Measurements from ENCODE around the gene MPIG6B.

MPIG6B gene

DNA sequence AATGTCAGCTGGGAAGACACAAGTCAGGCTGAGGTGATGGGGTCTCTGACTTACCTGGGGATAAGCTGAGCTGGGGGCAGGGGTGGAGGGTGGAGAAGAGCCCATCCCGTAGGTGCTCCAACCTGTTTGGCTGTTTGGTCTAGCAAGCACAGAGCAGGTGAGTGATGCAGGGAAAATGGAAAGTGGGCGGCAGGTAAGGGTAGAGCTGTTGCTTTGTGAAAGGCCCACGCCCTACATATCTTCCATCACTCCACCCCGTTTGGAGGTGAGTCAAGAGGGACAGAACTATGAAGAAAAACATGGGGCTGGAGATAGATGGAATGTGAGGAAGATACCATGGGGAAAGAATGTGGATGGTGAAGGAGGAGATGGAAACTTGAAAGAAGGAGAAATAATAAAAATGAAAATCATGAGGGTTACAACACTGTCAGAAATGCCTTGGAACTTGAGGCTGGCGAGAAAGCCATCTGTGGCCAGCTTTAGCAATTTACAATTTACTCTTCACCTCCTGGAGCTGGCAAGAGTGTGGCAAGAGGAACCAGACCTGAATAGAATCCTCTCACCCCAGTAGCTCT lies 2.9 kb upstream of the MPIG6B start:
- no peaks in the 10 kb centered on the region for H3K79me2 ChIP-seq (ENCODE audit: insufficient read depth, low read length)
- DNase-seq (no peak), ATAC-seq (ENCODE audit: insufficient read depth, low read depth) (no peak)
- H3K27me3 ChIP-seq (ENCODE audit: insufficient read depth, low read length, poor library complexity): no peaks in the 10 kb centered on the region
- peaks cover 4% of the 10 kb centered on the region for H3K4me1 ChIP-seq (ENCODE audit: insufficient read depth, low read length)
- no peak overlapping the region for H3K9ac ChIP-seq (ENCODE audit: low read depth, low read length)
- no peaks in the 10 kb centered on the region for H3K36me3 ChIP-seq (ENCODE audit: insufficient read depth, low read length)
- H3K4me2 ChIP-seq (ENCODE audit: insufficient read depth, low read length): no peak overlapping the region
- no peak overlapping the region for H3K27ac ChIP-seq (ENCODE audit: low read length)
- H3K4me3 ChIP-seq (ENCODE audit: low read depth in 1 of 2, low read length in 2 of 2): no peak overlapping the region
- no peaks in the 10 kb centered on the region for H4K20me1 ChIP-seq (ENCODE audit: insufficient read depth, low read length)
- no peak overlapping the region for H2AFZ ChIP-seq (ENCODE audit: low read depth, low read length)
- no peaks in the 10 kb centered on the region for H3K9me3 ChIP-seq (ENCODE audit: insufficient read depth, low read length, severe bottlenecking)
- TF ChIP-seq EZH2 (IDR thresholded peaks at IDR 0.05; ENCODE audit: borderline replicate concordance, low read depth, low read length, severe bottlenecking): no peak
- TF ChIP-seq, protein P1, sequence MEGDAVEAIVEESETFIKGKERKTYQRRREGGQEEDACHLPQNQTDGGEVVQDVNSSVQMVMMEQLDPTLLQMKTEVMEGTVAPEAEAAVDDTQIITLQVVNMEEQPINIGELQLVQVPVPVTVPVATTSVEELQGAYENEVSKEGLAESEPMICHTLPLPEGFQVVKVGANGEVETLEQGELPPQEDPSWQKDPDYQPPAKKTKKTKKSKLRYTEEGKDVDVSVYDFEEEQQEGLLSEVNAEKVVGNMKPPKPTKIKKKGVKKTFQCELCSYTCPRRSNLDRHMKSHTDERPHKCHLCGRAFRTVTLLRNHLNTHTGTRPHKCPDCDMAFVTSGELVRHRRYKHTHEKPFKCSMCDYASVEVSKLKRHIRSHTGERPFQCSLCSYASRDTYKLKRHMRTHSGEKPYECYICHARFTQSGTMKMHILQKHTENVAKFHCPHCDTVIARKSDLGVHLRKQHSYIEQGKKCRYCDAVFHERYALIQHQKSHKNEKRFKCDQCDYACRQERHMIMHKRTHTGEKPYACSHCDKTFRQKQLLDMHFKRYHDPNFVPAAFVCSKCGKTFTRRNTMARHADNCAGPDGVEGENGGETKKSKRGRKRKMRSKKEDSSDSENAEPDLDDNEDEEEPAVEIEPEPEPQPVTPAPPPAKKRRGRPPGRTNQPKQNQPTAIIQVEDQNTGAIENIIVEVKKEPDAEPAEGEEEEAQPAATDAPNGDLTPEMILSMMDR (IDR thresholded peaks at IDR 0.05; ENCODE audit: borderline replicate concordance, extremely low read depth, low read length, poor library complexity, severe bottlenecking): no peak

DNA sequence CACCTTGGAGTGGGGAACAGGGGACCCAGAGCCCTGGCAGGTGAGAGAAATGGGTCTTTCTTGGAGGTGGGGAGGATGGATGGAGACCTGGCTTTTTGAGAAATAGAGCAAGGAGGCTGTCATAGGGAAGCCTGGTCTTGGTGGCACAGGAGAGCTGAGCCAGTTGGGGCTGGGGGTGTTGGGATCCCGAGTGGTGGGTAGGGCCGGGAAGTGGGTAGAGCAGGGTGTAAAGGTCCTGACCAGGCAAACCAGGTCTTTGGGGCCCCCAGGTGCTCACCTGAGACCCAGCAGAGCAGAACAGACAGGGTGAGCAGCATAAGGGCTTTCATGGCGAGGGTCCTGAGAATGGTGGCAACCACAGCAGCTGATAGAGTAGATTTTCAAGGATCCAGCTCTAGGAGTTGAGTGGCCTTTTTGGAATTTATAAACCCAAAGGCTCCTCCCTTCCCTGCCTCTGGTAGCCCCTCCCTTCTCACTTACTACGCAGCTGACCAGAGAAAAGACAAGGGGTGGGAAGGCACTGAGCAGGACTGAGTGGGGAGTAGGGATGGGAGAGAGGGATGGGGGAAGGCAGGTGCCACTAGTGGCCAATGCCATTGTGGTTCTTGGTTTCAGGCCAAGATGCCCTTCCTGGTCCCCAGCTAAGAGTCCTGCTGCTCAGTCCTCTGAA lies 1.7 kb upstream of the MPIG6B start, which contains the start of gene LY6G6C:
LY6G6C (minus strand) TSS at position 396 of the 670 bp plus-strand sequence; CDS start at position 329, 67 bp downstream.
- DNase-seq (no peak), ATAC-seq (ENCODE audit: insufficient read depth, low read depth) (no peak)
- H3K27me3 ChIP-seq (ENCODE audit: insufficient read depth, low read length, poor library complexity): no peaks in the 10 kb centered on the region
- no peak within 1 kb of the TSS for H3K27ac ChIP-seq (ENCODE audit: low read length)
- no peak within 1 kb of the TSS for H3K4me2 ChIP-seq (ENCODE audit: insufficient read depth, low read length)
- no peaks in the 10 kb centered on the region for H3K36me3 ChIP-seq (ENCODE audit: insufficient read depth, low read length)
- no peak within 1 kb of the TSS for H3K9ac ChIP-seq (ENCODE audit: low read depth, low read length)
- no peaks in the 10 kb centered on the region for H4K20me1 ChIP-seq (ENCODE audit: insufficient read depth, low read length)
- H3K4me3 ChIP-seq (ENCODE audit: low read depth in 1 of 2, low read length in 2 of 2): no peak within 1 kb of the TSS
- no peaks in the 10 kb centered on the region for H3K9me3 ChIP-seq (ENCODE audit: insufficient read depth, low read length, severe bottlenecking)
- no peak within 1 kb of the TSS for H2AFZ ChIP-seq (ENCODE audit: low read depth, low read length)
- TF ChIP-seq EZH2 (IDR thresholded peaks at IDR 0.05; ENCODE audit: borderline replicate concordance, low read depth, low read length, severe bottlenecking): no peak
- TF ChIP-seq, protein P1 (IDR thresholded peaks at IDR 0.05; ENCODE audit: borderline replicate concordance, extremely low read depth, low read length, poor library complexity, severe bottlenecking): no peak
- H3K4me1 ChIP-seq (ENCODE audit: insufficient read depth, low read length): peaks cover 4% of the 10 kb centered on the region
- H3K79me2 ChIP-seq (ENCODE audit: insufficient read depth, low read length): no peaks in the 10 kb centered on the region

DNA sequence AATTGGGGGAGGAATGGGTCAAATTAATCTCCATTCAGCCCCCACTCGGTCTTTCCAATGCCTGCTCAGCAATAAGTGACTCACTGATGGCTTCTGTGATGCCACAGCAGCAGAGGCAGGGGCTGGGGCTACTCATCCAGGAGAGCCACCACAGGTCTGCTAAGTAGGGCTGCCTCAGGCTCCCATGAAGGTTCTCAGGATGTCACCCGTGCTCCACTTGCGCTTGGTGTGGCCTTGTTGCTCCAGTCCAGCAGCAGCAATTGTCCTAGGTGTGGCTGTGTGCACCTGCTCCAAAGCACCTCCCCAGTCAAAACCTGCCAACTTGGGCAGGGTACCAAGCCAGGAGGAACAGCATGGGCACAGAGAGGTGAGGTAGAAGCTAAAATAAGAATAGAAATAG lies 1.0 kb upstream of the MPIG6B start:
- no peak for TF ChIP-seq EZH2 (IDR thresholded peaks at IDR 0.05; ENCODE audit: borderline replicate concordance, low read depth, low read length, severe bottlenecking)
- TF ChIP-seq, protein P1 (IDR thresholded peaks at IDR 0.05; ENCODE audit: borderline replicate concordance, extremely low read depth, low read length, poor library complexity, severe bottlenecking): no peak
- Histone ChIP-seq H3K9ac (ENCODE audit: low read depth, low read length) (no peak overlapping the region), H3K36me3 (ENCODE audit: insufficient read depth, low read length) (peaks cover 7% of the 10 kb centered on the region), H4K20me1 (ENCODE audit: insufficient read depth, low read length) (no peaks in the 10 kb centered on the region), H2AFZ (ENCODE audit: low read depth, low read length) (no peak overlapping the region), H3K4me3 (ENCODE audit: low read depth in 1 of 2, low read length in 2 of 2) (no peak overlapping the region), H3K79me2 (ENCODE audit: insufficient read depth, low read length) (no peaks in the 10 kb centered on the region), H3K4me1 (ENCODE audit: insufficient read depth, low read length) (peaks cover 4% of the 10 kb centered on the region), H3K27me3 (ENCODE audit: insufficient read depth, low read length, poor library complexity) (no peaks in the 10 kb centered on the region), H3K27ac (ENCODE audit: low read length) (no peak overlapping the region), H3K9me3 (ENCODE audit: insufficient read depth, low read length, severe bottlenecking) (no peaks in the 10 kb centered on the region), H3K4me2 (ENCODE audit: insufficient read depth, low read length) (no peak overlapping the region)
- no peak for ATAC-seq (ENCODE audit: insufficient read depth, low read depth)
- DNase-seq: no peak
